Osteoblast (primary cell): ENCODE results near the gene CACNB2. TPM values are rescaled to one million over a fixed set of nuclear protein-coding genes. Genes with fewer than 3 reads are reported as not detected.

ENCODE experiments used
- DNase-seq: peaks from one replicate; pipeline ENCODE4 v3.0.0; 2011; ENCODE audit warnings: low spot score, mixed read lengths; ENCODE audit not compliant: insufficient read length; ENCODE audit errors: missing footprints
- H2AFZ ChIP-seq: 2 replicates; pipeline ENCODE4 v1.6.0; 2011; ENCODE audit warnings: mild to moderate bottlenecking, low read length
- H3K27ac ChIP-seq: 2 replicates; pipeline ENCODE4 v1.5.1; 2011; ENCODE audit warnings: mild to moderate bottlenecking, low read depth, low read length, moderate library complexity
- H3K27me3 ChIP-seq: 2 replicates; pipeline ENCODE4 v1.6.0; 2012; ENCODE audit warnings: mild to moderate bottlenecking, control low read depth, inconsistent platforms, low read length, moderate library complexity; ENCODE audit not compliant: insufficient read depth
- H3K36me3 ChIP-seq: 2 replicates; pipeline ENCODE4 v1.5.1; 2011; ENCODE audit warnings: mild to moderate bottlenecking, low read length, control low read depth, moderate library complexity; ENCODE audit not compliant: insufficient read depth
- H3K4me1 ChIP-seq: 2 replicates; pipeline ENCODE4 v1.5.1; 2011; ENCODE audit warnings: mild to moderate bottlenecking, low read length, control low read depth, moderate library complexity; ENCODE audit not compliant: insufficient read depth
- H3K4me2 ChIP-seq: 2 replicates; pipeline ENCODE4 v1.6.0; 2011; ENCODE audit warnings: mild to moderate bottlenecking, low read length; ENCODE audit not compliant: insufficient read depth
- H3K4me3 ChIP-seq: fragments of 200-600 bp; sonication (generic); 3 replicates; pipeline ENCODE4 v1.5.1; 2012; ENCODE audit warnings: mild to moderate bottlenecking, low read length, inconsistent platforms; ENCODE audit not compliant: insufficient read depth
- H3K79me2 ChIP-seq: 2 replicates; pipeline ENCODE4 v1.6.0; 2012; ENCODE audit warnings: mild to moderate bottlenecking, low read length, control low read depth, inconsistent platforms; ENCODE audit not compliant: insufficient read depth
- H3K9me3 ChIP-seq: 2 replicates; pipeline ENCODE4 v1.5.1; 2011; ENCODE audit warnings: low read depth, low read length, control low read depth
- H4K20me1 ChIP-seq: 2 replicates; pipeline ENCODE4 v1.6.0; 2012; ENCODE audit warnings: mild to moderate bottlenecking, low read length, control low read depth; ENCODE audit not compliant: insufficient read depth
- total RNA-seq: library from RNA; depleted of rRNA; stranded (reverse); fragments of >200 nt; gene quantifications from 2 replicates; pipeline ENCODE4 v1.2.3, GENCODE V29; 2012
- TF ChIP-seq, protein P1 (sequence below): IDR thresholded peaks from 2 replicates; pipeline ENCODE4 v1.5.1; 2011; ENCODE audit warnings: mild to moderate bottlenecking, low read depth, low read length, moderate library complexity; ENCODE audit errors: extremely low read depth

Gene CACNB2
- total RNA-seq, 1 donor, result under 0.01 TPM

DNA sequence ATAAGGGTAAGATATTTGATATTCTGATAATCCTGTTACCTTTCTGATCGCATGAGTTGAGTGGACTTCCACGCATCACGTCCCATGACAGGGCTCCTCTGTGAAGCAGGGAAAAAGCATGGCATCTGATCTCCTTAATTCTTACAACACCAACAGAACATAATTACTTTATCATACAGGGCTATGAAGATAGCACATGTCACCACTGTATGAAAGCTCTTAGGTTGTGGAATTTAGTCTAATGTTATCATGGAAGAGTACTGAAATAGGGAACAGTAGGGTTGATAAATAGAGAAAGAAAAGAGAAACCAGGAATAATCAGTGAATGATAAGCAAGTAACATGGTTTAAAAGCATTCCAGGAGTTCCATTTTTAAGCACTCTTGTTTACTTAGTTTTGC is 212.0 kb downstream of the CACNB2 start:
- Histone ChIP-seq H3K9me3 (no peaks in the 10 kb centered on the region), H3K4me3 (no peak overlapping the region), H3K4me2 (no peak overlapping the region), H3K79me2 (no peaks in the 10 kb centered on the region), H3K36me3 (no peaks in the 10 kb centered on the region), H2AFZ (no peak overlapping the region), H4K20me1 (no peaks in the 10 kb centered on the region), H3K27me3 (no peaks in the 10 kb centered on the region), H3K4me1 (no peaks in the 10 kb centered on the region), H3K27ac (no peak overlapping the region)
- TF ChIP-seq, protein P1, sequence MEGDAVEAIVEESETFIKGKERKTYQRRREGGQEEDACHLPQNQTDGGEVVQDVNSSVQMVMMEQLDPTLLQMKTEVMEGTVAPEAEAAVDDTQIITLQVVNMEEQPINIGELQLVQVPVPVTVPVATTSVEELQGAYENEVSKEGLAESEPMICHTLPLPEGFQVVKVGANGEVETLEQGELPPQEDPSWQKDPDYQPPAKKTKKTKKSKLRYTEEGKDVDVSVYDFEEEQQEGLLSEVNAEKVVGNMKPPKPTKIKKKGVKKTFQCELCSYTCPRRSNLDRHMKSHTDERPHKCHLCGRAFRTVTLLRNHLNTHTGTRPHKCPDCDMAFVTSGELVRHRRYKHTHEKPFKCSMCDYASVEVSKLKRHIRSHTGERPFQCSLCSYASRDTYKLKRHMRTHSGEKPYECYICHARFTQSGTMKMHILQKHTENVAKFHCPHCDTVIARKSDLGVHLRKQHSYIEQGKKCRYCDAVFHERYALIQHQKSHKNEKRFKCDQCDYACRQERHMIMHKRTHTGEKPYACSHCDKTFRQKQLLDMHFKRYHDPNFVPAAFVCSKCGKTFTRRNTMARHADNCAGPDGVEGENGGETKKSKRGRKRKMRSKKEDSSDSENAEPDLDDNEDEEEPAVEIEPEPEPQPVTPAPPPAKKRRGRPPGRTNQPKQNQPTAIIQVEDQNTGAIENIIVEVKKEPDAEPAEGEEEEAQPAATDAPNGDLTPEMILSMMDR, result no peak
- no peak for DNase-seq

DNA sequence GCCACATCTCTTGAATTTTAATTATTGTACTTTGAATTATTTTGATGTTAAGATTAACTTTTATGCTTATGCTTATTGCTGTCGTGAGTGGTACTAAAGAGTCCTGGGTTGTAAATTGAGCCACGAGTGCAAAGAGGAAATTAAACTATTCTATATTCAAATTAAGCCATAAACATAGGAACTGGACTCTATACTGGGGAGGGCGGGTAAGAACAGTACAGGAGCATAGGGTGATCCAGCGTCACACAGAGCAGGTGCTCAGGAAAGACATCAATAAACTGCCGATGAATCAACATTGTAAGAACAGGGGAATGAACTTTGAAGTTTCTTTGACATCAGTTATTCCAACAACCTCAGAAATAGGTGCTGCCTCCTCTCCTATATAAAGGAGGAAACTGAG is 219.6 kb downstream of the CACNB2 start:
- H3K4me1 ChIP-seq, result no peaks in the 10 kb centered on the region
- DNase-seq, result no peak
- H3K36me3 ChIP-seq, result no peaks in the 10 kb centered on the region
- TF ChIP-seq, protein P1, result no peak
- no peak overlapping the region for H3K4me2 ChIP-seq
- no peak overlapping the region for H2AFZ ChIP-seq
- no peaks in the 10 kb centered on the region for H4K20me1 ChIP-seq
- H3K79me2 ChIP-seq, result no peaks in the 10 kb centered on the region
- H3K9me3 ChIP-seq, result no peaks in the 10 kb centered on the region
- H3K4me3 ChIP-seq, result no peak overlapping the region
- no peak overlapping the region for H3K27ac ChIP-seq
- no peaks in the 10 kb centered on the region for H3K27me3 ChIP-seq

DNA sequence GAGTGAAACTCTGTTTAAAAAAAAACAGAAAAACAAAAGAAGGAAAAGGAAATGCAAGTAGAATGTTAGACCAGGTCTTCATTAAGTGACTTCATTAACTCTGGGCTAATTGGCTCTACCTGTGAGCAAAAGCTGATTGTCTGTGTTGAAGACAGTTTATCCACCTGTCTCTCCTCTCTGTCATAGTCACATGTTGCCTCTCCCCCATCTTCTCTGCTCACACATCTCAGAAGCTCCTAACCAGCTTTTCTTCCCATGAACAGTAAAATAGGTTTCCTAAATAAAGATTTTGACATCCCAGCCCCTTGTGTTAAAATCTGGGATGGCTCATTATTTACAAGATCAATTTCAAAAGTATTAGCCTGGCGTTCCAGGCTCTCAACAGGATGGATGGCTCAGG is 222.7 kb downstream of the CACNB2 start:
- Histone ChIP-seq H3K4me3 (no peak overlapping the region), H4K20me1 (no peaks in the 10 kb centered on the region), H2AFZ (no peak overlapping the region), H3K4me2 (no peak overlapping the region), H3K27ac (no peak overlapping the region), H3K27me3 (no peaks in the 10 kb centered on the region), H3K36me3 (no peaks in the 10 kb centered on the region), H3K79me2 (no peaks in the 10 kb centered on the region), H3K4me1 (no peaks in the 10 kb centered on the region), H3K9me3 (no peaks in the 10 kb centered on the region)
- no peak for DNase-seq
- TF ChIP-seq, protein P1, result no peak

DNA sequence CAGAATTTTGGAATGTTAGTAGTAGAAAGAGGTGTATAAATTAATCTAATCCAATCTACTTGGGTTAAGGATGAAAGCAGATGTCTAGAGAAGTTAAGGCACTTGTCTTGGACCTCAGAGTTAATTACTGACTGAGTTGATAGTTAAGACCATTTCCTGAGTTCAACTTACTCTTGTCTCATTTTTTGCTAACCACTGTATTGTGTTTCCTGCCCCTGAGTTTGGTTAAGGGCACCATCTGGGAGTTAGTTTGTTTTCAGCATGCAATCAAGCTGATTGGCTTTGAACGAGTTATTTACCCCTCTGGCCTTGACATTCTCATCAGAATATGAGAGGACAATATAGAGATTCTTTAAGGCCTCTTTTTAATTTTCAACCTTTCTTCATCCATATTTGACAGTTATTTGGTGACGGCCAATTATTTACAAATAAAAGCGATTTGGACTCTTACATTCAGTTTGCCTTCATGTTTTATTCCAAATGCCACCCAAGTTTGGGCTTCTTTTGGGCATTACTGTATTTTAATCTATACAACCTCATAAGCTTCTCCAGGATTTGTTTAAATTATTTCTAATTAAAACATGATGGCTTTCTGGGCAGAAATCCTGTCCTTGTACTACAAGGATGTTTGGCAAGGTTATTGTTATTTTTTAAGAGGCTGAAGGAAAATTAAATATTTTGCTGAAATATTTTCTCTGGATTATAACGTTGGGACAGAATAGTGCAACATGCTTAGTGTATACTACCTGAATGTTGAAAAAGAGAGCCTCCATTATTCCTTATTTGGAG is 225.0 kb downstream of the CACNB2 start:
- H2AFZ ChIP-seq, result no peak overlapping the region
- no peaks in the 10 kb centered on the region for H3K4me1 ChIP-seq
- no peaks in the 10 kb centered on the region for H3K36me3 ChIP-seq
- no peaks in the 10 kb centered on the region for H4K20me1 ChIP-seq
- no peak for DNase-seq
- H3K9me3 ChIP-seq, result no peaks in the 10 kb centered on the region
- H3K27ac ChIP-seq, result no peak overlapping the region
- TF ChIP-seq, protein P1, result no peak
- no peaks in the 10 kb centered on the region for H3K27me3 ChIP-seq
- H3K79me2 ChIP-seq, result no peaks in the 10 kb centered on the region
- no peak overlapping the region for H3K4me3 ChIP-seq
- no peak overlapping the region for H3K4me2 ChIP-seq
